ENCODE results near the gene SUN3. TPM values are rescaled to one million over a fixed set of nuclear protein-coding genes. Genes with fewer than 3 reads are reported as not detected.
"Not testable (repeated sequence)": the region's sequence is repeated elsewhere in the genome, so short reads cannot be mapped to it uniquely, and the experiment has no call there.

SUN3 gene
- total and polyA plus RNA-seq, 2 experiments from 2014 or later: 0.43 TPM; not detected in 1

GRCh38 chr7:47999413-47999812, 29.5 kb downstream of the SUN3 start:
- H3K4me1 ChIP-seq (ENCODE audit: low read depth): no peaks in the 10 kb centered on the region
- H3K36me3 ChIP-seq: no peaks in the 10 kb centered on the region
- no peak for DNase-seq (ENCODE audit: low read depth in 1 of 2, low spot score in 1 of 2)
- H3K27ac ChIP-seq: no peak overlapping the region
- H3K4me3 ChIP-seq: no peak overlapping the region
- H3K9me3 ChIP-seq (ENCODE audit: low read depth): no peaks in the 10 kb centered on the region
- no peak for TF ChIP-seq CTCF (IDR thresholded peaks at IDR 0.05; ENCODE audit: low read depth, low read length)
- no peaks in the 10 kb centered on the region for H3K27me3 ChIP-seq

GRCh38 chr7:47992446-47992845, 36.5 kb downstream of the SUN3 start:
- Histone ChIP-seq H3K4me3 (no peak overlapping the region), H3K36me3 (no peaks in the 10 kb centered on the region), H3K9me3 (ENCODE audit: low read depth) (no peaks in the 10 kb centered on the region), H3K27ac (peak overlapping the region; percentile 78), H3K27me3 (no peaks in the 10 kb centered on the region), H3K4me1 (ENCODE audit: low read depth) (peaks cover 9% of the 10 kb centered on the region)
- no peak for TF ChIP-seq CTCF (IDR thresholded peaks at IDR 0.05; ENCODE audit: low read depth, low read length)
- no peak for DNase-seq (ENCODE audit: low read depth in 1 of 2, low spot score in 1 of 2)

GRCh38 chr7:47991741-47992311, 37.1 kb downstream of the SUN3 start:
- H3K4me3 ChIP-seq: peak overlapping the region; percentile 12
- H3K36me3 ChIP-seq: no peaks in the 10 kb centered on the region
- no peaks in the 10 kb centered on the region for H3K27me3 ChIP-seq
- peak overlapping the region; percentile 78 for H3K27ac ChIP-seq
- H3K4me1 ChIP-seq (ENCODE audit: low read depth): peaks cover 9% of the 10 kb centered on the region
- peak; percentile 84 for TF ChIP-seq CTCF (IDR thresholded peaks at IDR 0.05; ENCODE audit: low read depth, low read length)
- no peaks in the 10 kb centered on the region for H3K9me3 ChIP-seq (ENCODE audit: low read depth)
- DNase-seq (ENCODE audit: low read depth in 1 of 2, low spot score in 1 of 2): peak; percentile 85 to 86

GRCh38 chr7:47991270-47991669, 37.6 kb downstream of the SUN3 start:
- H3K36me3 ChIP-seq: no peaks in the 10 kb centered on the region
- H3K27ac ChIP-seq: peak overlapping the region; percentile 78
- no peak for DNase-seq (ENCODE audit: low read depth in 1 of 2, low spot score in 1 of 2)
- no peak overlapping the region for H3K4me3 ChIP-seq
- H3K27me3 ChIP-seq: no peaks in the 10 kb centered on the region
- no peaks in the 10 kb centered on the region for H3K9me3 ChIP-seq (ENCODE audit: low read depth)
- TF ChIP-seq CTCF (IDR thresholded peaks at IDR 0.05; ENCODE audit: low read depth, low read length): no peak
- peaks cover 9% of the 10 kb centered on the region for H3K4me1 ChIP-seq (ENCODE audit: low read depth)

GRCh38 chr7:47990592-47990991, 38.3 kb downstream of the SUN3 start:
- Histone ChIP-seq H3K27ac (no peak overlapping the region), H3K4me3 (no peak overlapping the region), H3K36me3 (no peaks in the 10 kb centered on the region), H3K9me3 (ENCODE audit: low read depth) (no peaks in the 10 kb centered on the region), H3K4me1 (ENCODE audit: low read depth) (peaks cover 9% of the 10 kb centered on the region), H3K27me3 (no peaks in the 10 kb centered on the region)
- no peak for DNase-seq (ENCODE audit: low read depth in 1 of 2, low spot score in 1 of 2)
- TF ChIP-seq CTCF (IDR thresholded peaks at IDR 0.05; ENCODE audit: low read depth, low read length): no peak

GRCh38 chr7:47989607-47990400, 39.1 kb downstream of the SUN3 start:
- not testable (repeated sequence) for H3K27me3 ChIP-seq; H3K36me3 ChIP-seq; H3K27ac ChIP-seq; H3K4me3 ChIP-seq; H3K9me3 ChIP-seq (ENCODE audit: low read depth); H3K4me1 ChIP-seq (ENCODE audit: low read depth)
- peak in 1 of 2 donors; percentile 23 for DNase-seq (ENCODE audit: low read depth in 1 of 2, low spot score in 1 of 2)
